PFSK-1 (cell line): ENCODE measurements around the gene WNK3.

ENCODE experiments used
- FOXP2 ChIP-seq: optimal IDR thresholded peaks from 2 replicates; pipeline ENCODE3; 2011; ENCODE audit warnings: borderline replicate concordance, control low read depth, inconsistent platforms; ENCODE audit not compliant: insufficient read depth; ENCODE audit errors: extremely low read length, extremely low read depth
- POLR2AphosphoS5 ChIP-seq: IDR thresholded peaks from 2 replicates; pipeline ENCODE4 v1.6.1; 2012; ENCODE audit warnings: low read depth, mild to moderate bottlenecking, control low read depth, low read length, moderate library complexity
- SIN3A ChIP-seq: IDR thresholded peaks from 2 replicates; pipeline ENCODE4 v1.6.1; 2012; ENCODE audit warnings: mild to moderate bottlenecking, low read length, moderate library complexity, borderline replicate concordance; ENCODE audit not compliant: insufficient read depth
- TAF1 ChIP-seq: IDR thresholded peaks from 2 replicates; pipeline ENCODE4 v1.6.1; 2012; ENCODE audit warnings: low read length, control low read depth, borderline replicate concordance; ENCODE audit not compliant: insufficient read depth
- TF ChIP-seq, protein P1 (sequence below), 2 experiments: IDR thresholded peaks; 2 replicates each; pipeline versions ENCODE4 v1.6.1 to v1.8.0; 2011 to 2012; ENCODE audit warnings: low read depth in 2 of 2, low read length in 2 of 2, control low read depth in 1 of 2, inconsistent platforms in 1 of 2, mild to moderate bottlenecking in 1 of 2, moderate library complexity in 1 of 2; ENCODE audit not compliant: insufficient read depth in 1 of 2

The WNK3 gene

DNA sequence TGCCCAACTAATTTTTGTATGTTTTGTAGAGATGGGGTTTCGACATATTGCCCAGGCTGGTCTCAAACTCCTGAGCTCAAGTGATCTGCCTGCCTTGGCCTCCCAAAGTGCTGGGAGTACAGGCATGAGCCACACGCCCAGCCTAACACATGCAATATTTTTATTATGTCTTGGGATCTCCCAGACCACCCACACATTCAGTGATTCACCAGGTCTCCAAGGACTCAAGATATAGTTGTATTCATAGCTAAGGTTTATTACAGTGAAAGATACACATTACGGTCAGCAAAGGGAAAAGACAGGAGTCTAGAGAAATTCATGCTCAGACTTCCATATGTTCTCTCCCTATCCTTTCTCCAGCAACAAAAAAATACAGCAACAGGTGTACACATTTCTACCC is 149.3 kb downstream of the WNK3 start:
- TF ChIP-seq SIN3A (no peak), POLR2AphosphoS5 (no peak)
- TF ChIP-seq, protein P1, sequence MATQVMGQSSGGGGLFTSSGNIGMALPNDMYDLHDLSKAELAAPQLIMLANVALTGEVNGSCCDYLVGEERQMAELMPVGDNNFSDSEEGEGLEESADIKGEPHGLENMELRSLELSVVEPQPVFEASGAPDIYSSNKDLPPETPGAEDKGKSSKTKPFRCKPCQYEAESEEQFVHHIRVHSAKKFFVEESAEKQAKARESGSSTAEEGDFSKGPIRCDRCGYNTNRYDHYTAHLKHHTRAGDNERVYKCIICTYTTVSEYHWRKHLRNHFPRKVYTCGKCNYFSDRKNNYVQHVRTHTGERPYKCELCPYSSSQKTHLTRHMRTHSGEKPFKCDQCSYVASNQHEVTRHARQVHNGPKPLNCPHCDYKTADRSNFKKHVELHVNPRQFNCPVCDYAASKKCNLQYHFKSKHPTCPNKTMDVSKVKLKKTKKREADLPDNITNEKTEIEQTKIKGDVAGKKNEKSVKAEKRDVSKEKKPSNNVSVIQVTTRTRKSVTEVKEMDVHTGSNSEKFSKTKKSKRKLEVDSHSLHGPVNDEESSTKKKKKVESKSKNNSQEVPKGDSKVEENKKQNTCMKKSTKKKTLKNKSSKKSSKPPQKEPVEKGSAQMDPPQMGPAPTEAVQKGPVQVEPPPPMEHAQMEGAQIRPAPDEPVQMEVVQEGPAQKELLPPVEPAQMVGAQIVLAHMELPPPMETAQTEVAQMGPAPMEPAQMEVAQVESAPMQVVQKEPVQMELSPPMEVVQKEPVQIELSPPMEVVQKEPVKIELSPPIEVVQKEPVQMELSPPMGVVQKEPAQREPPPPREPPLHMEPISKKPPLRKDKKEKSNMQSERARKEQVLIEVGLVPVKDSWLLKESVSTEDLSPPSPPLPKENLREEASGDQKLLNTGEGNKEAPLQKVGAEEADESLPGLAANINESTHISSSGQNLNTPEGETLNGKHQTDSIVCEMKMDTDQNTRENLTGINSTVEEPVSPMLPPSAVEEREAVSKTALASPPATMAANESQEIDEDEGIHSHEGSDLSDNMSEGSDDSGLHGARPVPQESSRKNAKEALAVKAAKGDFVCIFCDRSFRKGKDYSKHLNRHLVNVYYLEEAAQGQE (IDR thresholded peaks at IDR 0.05; ENCODE audit: insufficient read depth in 1 of 2, low read depth in 2 of 2, low read length in 2 of 2), result no peak

DNA sequence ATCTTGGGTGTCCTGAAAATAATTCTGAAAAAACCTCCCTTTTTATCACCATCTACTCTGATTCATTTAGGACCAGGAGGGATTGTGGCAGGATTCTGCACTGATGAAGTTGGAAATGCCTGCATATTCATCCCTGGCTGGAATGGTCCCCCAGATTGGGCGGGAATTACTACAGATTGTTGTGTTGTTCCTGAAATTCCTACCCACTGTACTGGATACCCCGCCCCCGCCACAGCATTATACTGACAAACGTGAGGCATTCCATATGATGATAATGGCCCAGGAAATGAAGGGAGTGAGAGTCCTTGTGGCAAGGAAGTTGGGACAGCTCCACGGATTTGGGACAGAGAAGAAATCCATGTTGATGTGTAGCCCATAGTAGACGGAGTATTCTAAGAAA is 159.6 kb downstream of the WNK3 start:
- TF ChIP-seq SIN3A, result no peak
- TF ChIP-seq POLR2AphosphoS5, result no peak
- TF ChIP-seq FOXP2, result no peak
- no peak for TF ChIP-seq TAF1
- TF ChIP-seq, protein P1 (IDR thresholded peaks at IDR 0.05; ENCODE audit: insufficient read depth in 1 of 2, low read depth in 2 of 2, low read length in 2 of 2), result no peak

DNA sequence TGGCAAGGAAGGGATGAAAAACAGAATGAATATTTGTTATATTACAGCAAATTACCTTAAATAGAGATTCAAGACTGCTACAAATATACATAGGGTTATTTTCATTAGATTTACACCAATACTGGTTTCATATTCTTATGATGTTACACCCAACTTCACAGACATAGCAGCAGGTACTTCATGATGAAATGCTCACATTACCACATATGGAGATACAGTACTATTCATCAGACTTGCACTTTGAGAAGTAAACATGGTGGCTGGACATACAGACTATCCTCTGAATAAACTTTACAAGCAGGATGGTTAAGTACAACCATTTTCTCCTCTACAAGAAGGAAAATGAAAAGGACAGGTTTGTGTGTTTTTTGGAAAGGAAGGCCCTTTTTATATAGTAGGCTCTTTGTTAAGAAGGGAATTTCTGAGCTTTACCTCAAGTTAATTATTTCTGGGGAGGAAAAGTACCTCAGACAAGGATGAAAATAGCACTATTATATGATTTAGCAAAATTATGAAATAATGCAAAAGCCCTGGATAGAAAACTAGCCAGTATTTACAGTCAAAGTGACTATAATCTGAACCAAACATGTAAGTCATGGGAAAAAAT is 162.8 kb downstream of the WNK3 start:
- TF ChIP-seq SIN3A, result no peak
- no peak for TF ChIP-seq TAF1
- no peak for TF ChIP-seq POLR2AphosphoS5
- no peak for TF ChIP-seq FOXP2
- TF ChIP-seq, protein P1 (IDR thresholded peaks at IDR 0.05; ENCODE audit: insufficient read depth in 1 of 2, low read depth in 2 of 2, low read length in 2 of 2), result no peak

DNA sequence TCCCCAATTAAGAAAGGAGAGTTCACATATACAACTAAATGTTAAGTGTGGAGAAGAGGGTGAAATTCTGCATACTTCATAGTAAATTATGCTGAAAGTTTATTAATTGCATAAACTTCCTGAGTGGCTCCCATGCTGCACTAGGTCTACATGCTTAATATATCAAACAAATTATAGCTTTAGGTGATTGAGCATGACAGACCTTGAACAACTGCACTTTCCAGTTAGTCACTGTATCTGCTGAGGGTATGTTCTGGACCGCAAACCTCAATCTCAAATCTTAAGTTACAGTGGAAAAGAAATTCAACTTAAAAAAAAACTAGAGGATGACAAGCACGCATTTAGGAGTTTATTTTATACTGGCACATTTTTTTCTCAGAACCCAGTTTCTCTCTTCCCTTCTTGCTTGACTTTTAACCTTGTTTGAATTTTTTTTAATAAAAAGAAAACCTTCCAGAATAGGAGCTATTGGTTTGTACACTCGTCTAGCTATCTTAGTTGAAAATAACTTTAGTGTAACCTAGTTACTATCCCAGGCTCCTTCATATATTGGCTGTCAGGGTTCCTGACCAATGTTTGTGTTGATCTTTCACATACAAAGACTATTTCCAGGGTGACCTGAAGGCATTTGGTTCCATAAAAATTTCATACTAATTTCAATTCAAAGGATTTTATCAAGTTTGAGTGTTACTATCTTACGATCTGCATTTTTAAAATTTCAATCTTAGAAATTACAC is 164.6 kb downstream of the WNK3 start:
- TF ChIP-seq TAF1, result no peak
- TF ChIP-seq, protein P1 (IDR thresholded peaks at IDR 0.05; ENCODE audit: insufficient read depth in 1 of 2, low read depth in 2 of 2, low read length in 2 of 2), result no peak
- TF ChIP-seq POLR2AphosphoS5, result no peak
- no peak for TF ChIP-seq FOXP2
- TF ChIP-seq SIN3A, result no peak

DNA sequence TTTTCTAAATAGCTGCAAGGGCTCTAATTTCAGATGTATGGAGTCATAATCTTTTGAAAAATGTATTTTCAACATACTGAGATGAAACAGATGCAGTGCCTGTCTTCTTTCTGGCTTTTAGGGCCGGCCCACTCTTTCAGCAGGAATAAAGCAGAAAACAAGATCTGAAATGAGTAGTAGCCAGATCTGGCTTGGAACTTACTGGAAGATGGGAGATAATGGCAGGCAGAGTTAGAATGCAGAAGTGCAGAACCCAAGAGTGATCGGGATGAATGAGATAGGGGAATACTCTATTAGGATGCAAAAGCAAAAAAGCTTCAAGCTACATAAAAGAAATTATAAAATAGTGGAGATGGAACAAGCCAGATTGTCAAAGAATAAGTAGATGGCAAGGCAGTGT is 173.4 kb downstream of the WNK3 start:
- TF ChIP-seq TAF1 (no peak), POLR2AphosphoS5 (no peak), FOXP2 (no peak)
- TF ChIP-seq, protein P1 (IDR thresholded peaks at IDR 0.05; ENCODE audit: insufficient read depth in 1 of 2, low read depth in 2 of 2, low read length in 2 of 2), result no peak
